Tibial artery (tissue), 4 donors: ENCODE measurements around the gene LGALSL.
"Not testable (repeated sequence)": the region's sequence is repeated elsewhere in the genome, so short reads cannot be mapped to it uniquely, and the experiment has no call there.

Source experiments
- DNase-seq, 2 donors: peaks; one replicate each; pipeline ENCODE4 v3.0.0-alpha.2; 2019
- H3K27ac ChIP-seq, 2 donors: fragments of 200-600 bp; sonication (generic) in 1 of 2; 1 replicate in 1 of 2; 2 replicates in 1 of 2; pipeline ENCODE4 v1.5.1; 2018 to 2019; ENCODE audit warnings: mild to moderate bottlenecking in 1 of 2
- H3K27me3 ChIP-seq, 2 donors: fragments of 200-600 bp; sonication (generic) in 1 of 2; one replicate each; pipeline versions ENCODE4 v1.5.1 to v1.6.0; 2016 to 2019
- H3K36me3 ChIP-seq, 3 donors: fragments of 200-600 bp; sonication (generic) in 2 of 3; one replicate each; pipeline ENCODE4 v1.5.1; 2016 to 2019; ENCODE audit warnings: mild to moderate bottlenecking in 2 of 3
- H3K4me1 ChIP-seq, 4 donors: fragments of 200-600 bp; sonication (generic) in 2 of 4; 1 replicate in 3 of 4; 2 replicates in 1 of 4; pipeline ENCODE4 v1.5.1; 2016 to 2019
- H3K4me3 ChIP-seq, 2 donors: fragments of 200-600 bp; sonication (generic) in 1 of 2; 1 replicate in 1 of 2; 2 replicates in 1 of 2; pipeline ENCODE4 v1.5.1; 2018 to 2019; ENCODE audit warnings: mild to moderate bottlenecking in 2 of 2
- H3K9me3 ChIP-seq, 3 donors: fragments of 200-600 bp; sonication (generic) in 1 of 3; one replicate each; pipeline ENCODE4 v1.5.1; 2016 to 2019
- intact Hi-C: fragments of 100-400 bp; cut with DNase I; formaldehyde crosslinking; loops from one replicate; pipeline ENCODE4 v1.15.0; 2023; ENCODE audit warnings: low total_unique reads
- TF ChIP-seq, protein P1 (sequence below), 2 experiments: fragments of 200-600 bp in 1 of 2; fragments of 450-650 bp in 1 of 2; IDR thresholded peaks; one replicate each; pipeline ENCODE4 v1.5.1; 2017 to 2019; ENCODE audit warnings: antibody characterized with exemption in 2 of 2, mild to moderate bottlenecking in 1 of 2, moderate library complexity in 1 of 2

Gene LGALSL

GRCh38 chr2:64442277-64442676 lies 11.7 kb upstream of the LGALSL start:
- intact Hi-C loops, result no loop called here
- Histone ChIP-seq H3K9me3 (no peaks in the 10 kb centered on the region), H3K27ac (no peak overlapping the region), H3K27me3 (no peaks in the 10 kb centered on the region), H3K4me1 (no peaks in the 10 kb centered on the region), H3K4me3 (no peak overlapping the region), H3K36me3 (no peaks in the 10 kb centered on the region)
- TF ChIP-seq, protein P1, sequence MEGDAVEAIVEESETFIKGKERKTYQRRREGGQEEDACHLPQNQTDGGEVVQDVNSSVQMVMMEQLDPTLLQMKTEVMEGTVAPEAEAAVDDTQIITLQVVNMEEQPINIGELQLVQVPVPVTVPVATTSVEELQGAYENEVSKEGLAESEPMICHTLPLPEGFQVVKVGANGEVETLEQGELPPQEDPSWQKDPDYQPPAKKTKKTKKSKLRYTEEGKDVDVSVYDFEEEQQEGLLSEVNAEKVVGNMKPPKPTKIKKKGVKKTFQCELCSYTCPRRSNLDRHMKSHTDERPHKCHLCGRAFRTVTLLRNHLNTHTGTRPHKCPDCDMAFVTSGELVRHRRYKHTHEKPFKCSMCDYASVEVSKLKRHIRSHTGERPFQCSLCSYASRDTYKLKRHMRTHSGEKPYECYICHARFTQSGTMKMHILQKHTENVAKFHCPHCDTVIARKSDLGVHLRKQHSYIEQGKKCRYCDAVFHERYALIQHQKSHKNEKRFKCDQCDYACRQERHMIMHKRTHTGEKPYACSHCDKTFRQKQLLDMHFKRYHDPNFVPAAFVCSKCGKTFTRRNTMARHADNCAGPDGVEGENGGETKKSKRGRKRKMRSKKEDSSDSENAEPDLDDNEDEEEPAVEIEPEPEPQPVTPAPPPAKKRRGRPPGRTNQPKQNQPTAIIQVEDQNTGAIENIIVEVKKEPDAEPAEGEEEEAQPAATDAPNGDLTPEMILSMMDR (IDR thresholded peaks at IDR 0.05), result no peak
- DNase-seq, result no peak

DNA sequence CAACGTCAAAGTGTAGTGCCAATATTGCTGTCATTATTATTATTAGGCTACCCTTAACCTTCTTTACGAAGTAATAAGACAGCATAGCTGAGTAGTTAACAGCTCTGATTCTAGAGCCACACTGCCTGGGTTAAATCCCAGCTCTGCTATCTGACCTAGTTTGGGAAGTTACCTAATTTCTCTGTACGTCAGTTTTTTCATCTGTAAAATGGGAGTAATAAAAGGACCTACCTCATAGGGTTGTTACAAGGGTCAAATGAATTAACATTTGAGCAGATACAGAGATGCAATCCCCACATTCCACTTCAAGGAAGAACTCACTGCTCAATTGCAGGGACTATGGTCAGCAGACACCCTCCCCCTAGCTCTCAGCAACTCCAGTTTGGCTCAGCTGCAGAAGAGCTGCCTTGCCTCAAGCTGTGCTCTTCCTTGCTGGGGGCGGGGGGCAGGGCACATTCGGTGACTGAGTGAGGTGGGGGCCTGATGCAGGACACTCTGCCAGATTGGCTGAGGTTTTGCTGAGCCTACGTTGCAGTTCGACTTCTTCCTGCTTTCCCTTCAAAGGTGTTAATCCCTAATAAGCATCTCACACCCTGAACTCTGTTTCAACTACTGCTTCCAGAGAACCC lies 11.0 kb upstream of the LGALSL start:
- H3K4me3 ChIP-seq, result no peak overlapping the region
- no peak for DNase-seq
- no peaks in the 10 kb centered on the region for H3K9me3 ChIP-seq
- H3K27ac ChIP-seq, result no peak overlapping the region
- H3K27me3 ChIP-seq, result no peaks in the 10 kb centered on the region
- TF ChIP-seq, protein P1 (IDR thresholded peaks at IDR 0.05), result no peak
- no peaks in the 10 kb centered on the region for H3K36me3 ChIP-seq
- intact Hi-C loops, result no loop called here
- no peaks in the 10 kb centered on the region for H3K4me1 ChIP-seq

GRCh38 chr2:64445970-64446369 lies 8.0 kb upstream of the LGALSL start:
- intact Hi-C loops, H3K4me1 ChIP-seq, H3K27ac ChIP-seq, DNase-seq, H3K9me3 ChIP-seq, H3K27me3 ChIP-seq, H3K36me3 ChIP-seq, H3K4me3 ChIP-seq: not testable (repeated sequence)

- H3K9me3 ChIP-seq, result no peaks in the 10 kb centered on the region
- DNase-seq, result peak in 1 of 2 donors; percentile 30
- H3K27me3 ChIP-seq, result no peaks in the 10 kb centered on the region
- no peak overlapping the region for H3K4me3 ChIP-seq
- TF ChIP-seq, protein P1 (IDR thresholded peaks at IDR 0.05), result no peak
- no peak overlapping the region for H3K27ac ChIP-seq
- H3K4me1 ChIP-seq, result peaks cover 0 to 3% (median 2%) of the 10 kb centered on the region in 4 donors
- no peaks in the 10 kb centered on the region for H3K36me3 ChIP-seq
- intact Hi-C loops, result no loop called here
Measured at GRCh38 chr2:64447317-64448040, 6.5 kb upstream of the LGALSL start.

GRCh38 chr2:64448041-64448426 lies 5.9 kb upstream of the LGALSL start:
- intact Hi-C loops, result no loop called here
- H3K4me3 ChIP-seq, result no peak overlapping the region
- H3K9me3 ChIP-seq, result no peaks in the 10 kb centered on the region
- no peaks in the 10 kb centered on the region for H3K36me3 ChIP-seq
- TF ChIP-seq, protein P1 (IDR thresholded peaks at IDR 0.05), result no peak
- peaks cover 0 to 9% (median 6%) of the 10 kb centered on the region in 4 donors for H3K4me1 ChIP-seq
- H3K27me3 ChIP-seq, result no peaks in the 10 kb centered on the region
- no peak for DNase-seq
- no peak overlapping the region for H3K27ac ChIP-seq

GRCh38 chr2:64451051-64451450 lies 2.9 kb upstream of the LGALSL start:
- TF ChIP-seq, protein P1 (IDR thresholded peaks at IDR 0.05), result no peak
- intact Hi-C loops, result no loop called here
- Histone ChIP-seq H3K4me3 (no peak overlapping the region), H3K27me3 (no peaks in the 10 kb centered on the region), H3K9me3 (no peaks in the 10 kb centered on the region), H3K36me3 (peaks cover 0 to 2% (median 0%) of the 10 kb centered on the region in 3 donors), H3K4me1 (peaks cover 0 to 23% (median 17%) of the 10 kb centered on the region in 4 donors), H3K27ac (no peak overlapping the region)
- no peak for DNase-seq
